ENCODE results near the gene STX18.

The STX18 gene

DNA sequence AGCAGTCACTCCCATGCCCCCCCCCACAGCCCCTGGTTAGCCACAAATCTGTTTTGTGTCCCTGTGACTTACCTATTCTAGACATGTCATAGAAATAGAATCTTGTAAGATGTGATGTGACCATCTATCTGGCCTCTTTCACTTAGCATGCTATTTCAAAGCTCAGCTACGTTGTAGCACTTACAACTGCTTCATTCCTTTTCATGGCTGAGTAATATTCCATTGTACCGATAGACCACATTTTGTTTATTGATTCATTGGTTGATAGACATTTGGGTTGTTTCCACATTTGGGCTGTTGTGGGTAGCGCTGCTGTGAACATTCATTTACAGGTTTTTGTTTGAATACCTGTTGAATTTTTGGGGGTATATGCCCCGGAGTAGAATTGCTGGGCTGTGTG, 143.4 kb downstream of the STX18 start:
- no peak for DNase-seq (ENCODE audit: low read depth)

- no peak for DNase-seq (ENCODE audit: low read depth)
Measured at GRCh38 chr4:4397441-4397819, 144.4 kb downstream of the STX18 start.

DNA sequence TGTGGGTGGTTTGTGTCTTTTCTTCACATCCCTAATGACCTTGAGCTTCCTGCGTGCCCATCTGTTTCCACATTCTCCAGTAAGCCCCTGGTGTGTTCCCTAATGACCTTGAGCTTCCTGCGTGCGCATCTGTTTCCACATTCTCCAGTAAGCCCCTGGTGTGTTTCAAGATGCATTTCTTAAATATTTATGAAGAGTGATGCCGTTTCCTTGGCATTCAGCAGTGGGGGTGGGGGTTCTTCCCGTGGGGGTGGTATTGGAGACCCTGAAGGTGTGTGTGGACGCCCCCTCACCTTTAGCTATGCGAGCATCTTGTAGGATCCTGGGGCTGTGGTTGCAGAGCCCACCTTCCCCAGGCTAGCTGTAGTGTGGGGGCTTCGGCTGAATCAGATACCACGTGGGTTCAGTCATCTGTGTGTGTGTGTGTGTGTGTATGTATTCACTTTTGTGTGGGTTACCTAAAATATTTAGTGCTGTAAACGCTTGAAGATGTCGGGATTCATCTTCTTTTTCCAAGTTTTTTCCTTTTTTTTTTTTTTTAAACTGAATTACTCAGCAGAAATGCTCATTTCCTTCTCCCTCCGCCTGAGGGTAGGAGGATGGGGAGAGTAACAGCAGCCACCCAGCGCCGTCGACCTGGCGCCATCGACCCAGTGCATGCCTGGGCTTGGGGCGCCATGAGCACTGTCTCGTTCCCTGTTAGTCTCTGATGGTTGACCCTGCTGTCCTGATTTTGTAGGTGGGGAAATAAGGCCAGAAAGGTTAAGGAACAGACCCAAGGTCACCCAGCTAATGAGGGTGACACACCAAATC, 145.0 kb downstream of the STX18 start:
- no peak for DNase-seq (ENCODE audit: low read depth)

GRCh38 chr4:4395849-4396627, 145.8 kb downstream of the STX18 start:
- no peak for DNase-seq (ENCODE audit: low read depth)

GRCh38 chr4:4395371-4395770, 146.5 kb downstream of the STX18 start:
- DNase-seq (ENCODE audit: low read depth) = no peak

DNA sequence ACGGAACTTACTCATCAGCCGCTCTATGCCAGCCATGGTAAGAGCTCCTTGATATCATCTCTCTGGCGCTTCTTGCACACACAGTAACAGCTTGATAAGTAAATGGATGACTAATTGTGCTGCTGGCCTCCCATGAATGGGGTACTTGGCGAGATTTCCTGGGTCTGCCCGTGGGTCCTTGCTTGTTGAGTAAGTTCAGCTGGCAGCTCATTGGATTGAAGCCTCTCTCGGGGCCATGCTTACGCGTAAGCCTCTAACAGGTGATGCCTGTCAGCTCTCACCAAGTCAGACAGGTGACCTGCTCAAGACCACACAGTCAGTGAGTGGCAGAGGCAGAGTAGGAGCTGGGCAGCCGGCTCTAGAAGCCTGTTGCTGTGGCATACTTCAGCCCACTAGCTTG, 147.2 kb downstream of the STX18 start:
- DNase-seq (ENCODE audit: low read depth) = peak; percentile 25

GRCh38 chr4:4392501-4393183, 149.2 kb downstream of the STX18 start:
- no peak for DNase-seq (ENCODE audit: low read depth)

- no peak for DNase-seq (ENCODE audit: low read depth)
Measured at GRCh38 chr4:4391866-4392265, 150.0 kb downstream of the STX18 start.

GRCh38 chr4:4390515-4391240, 151.2 kb downstream of the STX18 start:
- no peak for DNase-seq (ENCODE audit: low read depth)

DNA sequence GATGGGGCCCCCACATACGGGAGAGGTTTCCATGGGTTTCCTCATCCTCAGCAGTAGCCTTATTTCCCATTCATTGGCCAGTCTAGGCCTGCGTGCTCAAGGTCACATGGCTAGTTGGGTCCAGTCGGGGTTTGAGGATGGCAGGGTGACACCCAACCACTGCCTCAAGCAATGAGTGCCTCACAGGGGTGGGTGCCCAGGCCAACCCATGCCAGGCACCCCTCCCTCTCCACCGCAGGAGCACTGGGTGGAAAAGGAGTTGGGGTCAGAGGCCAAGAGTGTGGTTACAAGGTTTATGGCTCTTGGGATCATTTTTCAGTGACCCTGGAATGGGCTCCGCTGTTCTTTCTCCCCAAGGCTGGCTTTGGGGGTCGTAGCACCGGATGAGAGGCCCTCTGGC, 151.8 kb downstream of the STX18 start:
- DNase-seq (ENCODE audit: low read depth) = no peak

DNA sequence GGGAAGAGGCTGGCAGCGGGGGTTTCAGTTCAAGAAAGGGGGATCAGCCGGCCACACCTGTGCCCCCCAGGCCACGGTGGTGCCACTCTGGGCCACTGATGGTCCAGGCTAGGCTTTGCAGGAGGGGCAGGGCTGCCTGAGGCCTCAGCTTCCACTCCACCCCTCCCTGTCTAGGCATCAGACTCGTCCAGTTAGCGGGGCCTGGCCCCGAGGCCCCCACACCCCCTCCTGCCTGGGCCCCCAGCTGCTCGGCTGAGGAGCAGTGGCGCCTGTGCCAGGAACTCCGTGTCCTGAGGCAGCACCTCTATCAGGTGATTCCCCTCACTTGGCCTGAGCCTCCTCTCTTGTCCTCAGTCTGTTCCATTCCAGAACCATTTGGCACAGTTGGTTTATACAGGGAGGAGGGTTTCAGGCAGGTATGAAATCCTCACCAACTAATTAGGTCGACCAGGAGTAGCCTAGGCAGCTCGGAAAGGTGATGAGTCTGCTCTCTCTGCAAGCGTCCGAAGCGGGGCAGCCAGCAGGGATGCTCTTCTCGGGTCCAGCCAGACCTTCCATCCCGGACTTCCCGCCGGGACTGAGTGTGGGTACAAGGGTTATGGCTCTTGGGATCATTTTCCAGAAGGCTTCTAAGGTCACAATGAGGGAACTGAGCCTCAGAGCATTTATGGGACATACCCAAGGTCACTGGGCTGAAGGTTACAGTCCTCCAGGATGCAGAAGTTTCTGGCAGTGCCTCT, 152.8 kb downstream of the STX18 start:
- DNase-seq (ENCODE audit: low read depth) = no peak

DNA sequence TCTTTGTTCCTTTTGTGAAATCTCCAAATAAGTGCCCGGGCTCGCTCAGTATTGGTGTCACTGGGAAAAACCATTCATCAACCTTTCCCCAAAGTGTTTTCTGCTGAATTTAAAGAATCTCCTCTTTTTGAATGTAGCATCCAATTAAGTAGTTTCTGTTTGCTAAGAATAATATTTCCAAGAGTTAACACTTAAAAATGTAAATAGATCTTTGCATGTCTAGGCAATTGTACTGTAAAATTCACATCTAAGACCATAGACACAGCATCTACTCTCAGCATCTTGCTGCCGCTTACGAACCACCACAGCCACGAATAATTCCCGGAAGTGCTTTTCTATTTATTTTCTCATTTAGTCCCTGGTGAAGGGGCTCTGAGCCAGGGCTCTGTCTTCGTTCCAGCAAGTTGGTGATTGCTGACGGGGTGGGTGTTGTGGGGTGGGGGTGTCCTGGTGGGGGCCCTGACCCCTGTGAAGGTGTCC, 153.5 kb downstream of the STX18 start:
- DNase-seq (ENCODE audit: low read depth) = no peak

DNA sequence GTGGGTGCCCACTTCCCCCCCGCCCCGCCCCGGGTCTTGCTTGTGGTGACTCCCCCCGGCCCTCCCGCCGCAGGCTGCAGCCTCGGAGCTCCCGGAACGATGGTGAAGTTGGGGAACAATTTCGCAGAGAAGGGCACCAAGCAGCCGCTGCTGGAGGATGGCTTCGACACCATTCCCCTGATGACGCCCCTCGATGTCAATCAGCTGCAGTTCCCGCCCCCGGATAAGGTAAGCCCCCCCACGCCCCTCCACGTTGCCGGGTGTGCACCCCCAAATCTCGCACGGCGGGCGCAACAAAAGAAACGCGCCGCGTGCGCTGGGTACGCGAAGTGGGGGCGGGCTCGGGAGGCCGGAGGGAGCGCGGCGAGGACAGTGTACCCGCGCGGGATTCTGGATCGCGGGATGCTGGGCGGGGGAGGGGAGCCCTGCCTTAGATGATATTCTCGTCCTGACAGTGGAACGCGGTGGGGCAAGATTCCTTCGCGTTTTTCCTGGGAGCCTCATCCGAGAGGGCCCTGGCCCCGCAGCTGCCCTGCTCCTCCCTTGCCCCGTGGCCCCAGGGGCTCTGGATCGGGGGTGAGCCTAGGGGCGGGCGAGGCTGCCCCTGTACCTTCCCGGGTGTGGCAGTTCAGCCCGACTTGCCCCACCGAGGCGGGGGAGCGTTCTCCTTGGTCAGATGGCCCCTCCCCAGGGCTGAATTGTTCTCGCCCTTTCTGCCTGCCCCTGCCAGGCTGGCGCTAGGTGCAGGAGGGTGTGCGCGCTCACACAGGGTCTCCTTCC, 154.1 kb downstream of the STX18 start:
- DNase-seq (ENCODE audit: low read depth) = no peak

DNA sequence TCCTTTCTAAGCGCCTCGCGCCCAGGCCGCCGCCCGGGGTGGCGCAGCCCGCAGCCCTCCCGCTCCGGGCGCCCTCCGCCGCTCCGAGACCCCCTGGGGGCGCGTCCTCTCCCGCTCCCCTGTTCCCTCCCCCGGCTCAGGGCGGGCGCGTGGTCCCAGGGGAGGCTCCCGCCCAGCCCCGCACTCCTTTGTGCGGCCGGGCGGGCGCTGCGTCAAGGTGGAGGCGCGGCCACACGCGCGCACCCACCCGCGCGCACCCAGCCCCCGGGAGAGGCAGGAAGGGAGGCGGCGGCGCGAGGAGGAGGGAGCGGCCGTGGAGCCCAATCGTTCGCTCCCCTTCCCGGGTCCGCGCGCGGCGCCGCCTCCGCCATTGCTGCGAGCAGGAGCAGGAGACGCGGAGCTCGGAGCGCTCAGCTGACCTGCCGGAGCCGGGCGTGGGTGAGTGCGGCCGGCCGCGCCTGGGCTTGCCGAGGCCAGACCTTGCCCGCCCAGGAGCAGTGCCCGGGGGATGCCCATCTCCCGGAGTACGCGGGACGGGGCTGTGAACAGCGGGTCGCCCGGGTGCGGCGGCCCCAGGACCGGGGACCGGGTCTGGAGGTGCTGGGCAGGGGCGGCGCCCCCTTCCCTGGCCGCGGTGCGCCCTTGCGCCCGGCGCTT, 155.0 kb downstream of the STX18 start, which contains the start of gene NSG1:
NSG1 (plus strand) TSS at position 367 of the 657 bp plus-strand sequence. CDS start 528 bp downstream, outside the sequence.
- DNase-seq (ENCODE audit: low read depth) = peak; percentile 23

DNA sequence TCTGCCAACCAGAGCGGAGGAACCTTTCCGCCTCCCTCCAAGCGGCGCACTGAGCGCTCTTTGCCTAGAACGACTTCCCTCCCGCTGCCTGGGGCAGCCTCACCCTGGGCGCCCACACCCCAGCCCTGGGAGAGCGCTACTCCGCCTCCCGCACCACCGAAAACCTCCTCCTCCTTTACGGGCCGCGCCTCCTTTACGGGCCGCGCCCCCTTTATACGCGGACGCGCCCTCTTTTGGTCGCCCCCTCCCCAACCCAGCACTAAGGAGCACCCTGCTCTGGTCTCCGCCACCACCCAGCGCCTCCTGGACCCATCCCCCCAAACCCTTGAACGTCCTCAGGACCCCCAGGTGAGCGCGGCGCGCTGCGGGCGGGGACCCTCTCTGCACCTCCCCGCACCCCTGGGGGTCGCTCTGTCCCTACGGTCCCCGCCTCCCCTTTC, 155.5 kb downstream of the STX18 start:
- DNase-seq (ENCODE audit: low read depth) = no peak

DNA sequence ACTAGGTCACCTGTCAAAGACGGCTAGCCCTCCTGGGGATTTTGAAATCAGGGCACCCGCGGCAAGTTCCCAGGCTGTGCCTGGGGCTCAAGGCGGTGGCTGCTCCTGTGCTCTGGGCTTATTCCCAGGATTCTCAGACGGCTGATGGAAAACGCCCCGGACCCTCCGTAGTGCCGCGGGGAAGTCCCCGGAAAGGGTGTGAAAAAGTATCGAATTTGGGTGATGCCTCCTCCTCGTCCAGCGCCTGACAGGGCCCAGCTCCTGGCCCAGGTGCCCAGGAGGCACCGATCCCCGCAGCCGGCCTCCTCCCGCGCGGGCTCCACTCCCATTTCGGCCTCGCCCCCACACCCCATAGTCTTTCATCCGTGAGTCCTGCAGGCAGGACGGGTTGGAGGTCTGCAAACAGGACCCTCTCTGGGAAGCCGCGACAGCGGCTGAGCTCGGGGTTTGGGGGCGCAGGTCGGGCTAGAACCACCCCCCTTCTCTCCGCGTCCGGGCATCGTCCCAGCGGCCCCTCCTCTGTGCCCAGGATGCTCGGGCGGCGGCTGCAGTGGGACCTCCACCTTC, 156.0 kb downstream of the STX18 start:
- DNase-seq (ENCODE audit: low read depth) = no peak

- peak; percentile 48 for DNase-seq (ENCODE audit: low read depth)
Measured at GRCh38 chr4:4384837-4385236, 157.0 kb downstream of the STX18 start.

GRCh38 chr4:4383085-4383484, 158.8 kb downstream of the STX18 start:
- DNase-seq (ENCODE audit: low read depth) = no peak

- DNase-seq (ENCODE audit: low read depth) = no peak
Measured at GRCh38 chr4:4379540-4380087, 162.2 kb downstream of the STX18 start.
